ENCODE results near the gene CERK.

Gene CERK

DNA sequence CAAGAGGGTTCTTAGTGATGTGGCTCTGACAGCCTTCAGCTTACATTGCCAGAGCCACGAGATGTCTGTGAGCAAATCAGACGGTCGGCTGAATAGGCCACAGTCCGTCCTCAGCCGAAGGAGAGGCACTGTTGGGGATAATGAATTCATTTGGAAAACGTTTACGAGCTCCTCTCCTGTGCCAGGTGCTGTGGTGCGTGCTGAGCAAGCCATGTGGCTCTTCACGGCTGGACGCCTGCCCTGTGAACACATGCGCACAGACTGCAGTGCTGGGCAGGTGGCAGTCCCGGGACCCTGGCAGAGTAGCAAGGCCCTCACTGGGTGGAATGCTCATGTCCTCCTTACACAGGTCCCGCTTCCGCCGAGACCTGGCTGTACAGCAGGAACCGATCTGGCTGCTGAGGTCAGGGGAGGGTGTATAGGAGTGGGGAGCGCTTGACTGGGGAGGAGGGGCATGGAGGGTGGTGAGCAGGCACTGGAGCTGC, 31.2 kb upstream of the CERK start:
- H3K4me2 ChIP-seq (ENCODE audit: low read depth, low read length): no peak overlapping the region
- no peaks in the 10 kb centered on the region for H3K27me3 ChIP-seq (replicated peaks; ENCODE audit: insufficient read depth, low read length)
- H3F3A ChIP-seq (ENCODE audit: insufficient read depth, low read length): no peaks in the 10 kb centered on the region
- DNase-seq: no peak
- TF ChIP-seq, protein P1, sequence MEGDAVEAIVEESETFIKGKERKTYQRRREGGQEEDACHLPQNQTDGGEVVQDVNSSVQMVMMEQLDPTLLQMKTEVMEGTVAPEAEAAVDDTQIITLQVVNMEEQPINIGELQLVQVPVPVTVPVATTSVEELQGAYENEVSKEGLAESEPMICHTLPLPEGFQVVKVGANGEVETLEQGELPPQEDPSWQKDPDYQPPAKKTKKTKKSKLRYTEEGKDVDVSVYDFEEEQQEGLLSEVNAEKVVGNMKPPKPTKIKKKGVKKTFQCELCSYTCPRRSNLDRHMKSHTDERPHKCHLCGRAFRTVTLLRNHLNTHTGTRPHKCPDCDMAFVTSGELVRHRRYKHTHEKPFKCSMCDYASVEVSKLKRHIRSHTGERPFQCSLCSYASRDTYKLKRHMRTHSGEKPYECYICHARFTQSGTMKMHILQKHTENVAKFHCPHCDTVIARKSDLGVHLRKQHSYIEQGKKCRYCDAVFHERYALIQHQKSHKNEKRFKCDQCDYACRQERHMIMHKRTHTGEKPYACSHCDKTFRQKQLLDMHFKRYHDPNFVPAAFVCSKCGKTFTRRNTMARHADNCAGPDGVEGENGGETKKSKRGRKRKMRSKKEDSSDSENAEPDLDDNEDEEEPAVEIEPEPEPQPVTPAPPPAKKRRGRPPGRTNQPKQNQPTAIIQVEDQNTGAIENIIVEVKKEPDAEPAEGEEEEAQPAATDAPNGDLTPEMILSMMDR (IDR thresholded peaks at IDR 0.05; ENCODE audit: low read length): no peak
- no peak for TF ChIP-seq EZH2phosphoT487 (IDR thresholded peaks at IDR 0.05; ENCODE audit: low read length)
- TF ChIP-seq EZH2 (optimal IDR thresholded peaks at IDR 0.05; ENCODE audit: low read depth, low read length): no peak
- H3K79me2 ChIP-seq (ENCODE audit: low read length): peaks cover 76% of the 10 kb centered on the region
- H3K9me3 ChIP-seq (replicated peaks; ENCODE audit: insufficient read depth, low read length): no peaks in the 10 kb centered on the region
- H3K27ac ChIP-seq (ENCODE audit: low read length): no peak overlapping the region
- H3K9ac ChIP-seq (ENCODE audit: low read length): no peak overlapping the region
- H4K20me1 ChIP-seq (ENCODE audit: insufficient read depth, low read length): 0 out of 2 replicates have a peak, but pooled peaks cover 7% of the 10 kb centered on the region
- no peaks in the 10 kb centered on the region for H3K9me2 ChIP-seq (replicated peaks; ENCODE audit: insufficient read depth, low read length)
- no peaks in the 10 kb centered on the region for H3K36me3 ChIP-seq (replicated peaks; ENCODE audit: insufficient read depth, low read length)
- H3K4me3 ChIP-seq (ENCODE audit: low read length): no peak overlapping the region
- peaks cover 13% of the 10 kb centered on the region for H3K4me1 ChIP-seq (ENCODE audit: low read length)
- no peak overlapping the region for H2AFZ ChIP-seq (ENCODE audit: low read length)

DNA sequence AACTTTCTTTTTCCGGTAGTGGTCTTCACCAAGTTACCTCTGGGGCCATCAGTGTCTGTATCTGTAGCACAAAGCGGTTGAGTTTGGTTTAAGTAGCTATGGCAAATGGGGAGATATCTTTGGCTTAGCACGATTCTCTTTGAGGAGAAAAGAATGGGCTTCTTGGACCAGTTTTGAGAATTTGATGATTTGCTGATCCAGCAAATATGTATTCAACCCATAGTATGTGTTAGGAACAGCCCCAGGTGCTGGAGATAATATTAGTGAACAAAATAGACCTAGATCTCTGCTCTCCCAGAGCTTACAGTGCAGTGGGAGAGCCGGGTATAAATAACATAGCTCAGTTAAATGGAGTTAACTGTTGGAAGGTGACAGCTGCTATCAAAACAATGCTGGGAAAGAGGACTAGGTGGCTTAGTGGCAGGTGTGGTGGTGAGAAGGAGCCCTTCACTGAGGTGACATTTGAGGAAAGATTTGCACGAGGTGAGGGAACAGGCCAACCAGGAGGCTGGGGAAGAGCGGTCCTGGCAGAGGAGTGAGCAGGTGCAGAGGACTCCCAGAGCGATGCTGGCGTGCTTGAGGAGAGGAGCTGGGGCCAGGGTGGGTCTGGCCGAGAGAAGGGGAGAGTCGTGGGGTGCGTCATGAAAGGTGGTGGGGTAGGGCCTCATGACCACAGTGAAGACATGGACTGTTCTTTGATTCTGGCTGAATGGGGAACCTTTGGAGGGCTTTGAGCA, 29.4 kb upstream of the CERK start:
- Histone ChIP-seq H2AFZ (ENCODE audit: low read length) (no peak overlapping the region), H3K9ac (ENCODE audit: low read length) (no peak overlapping the region), H3K9me2 (replicated peaks; ENCODE audit: insufficient read depth, low read length) (no peaks in the 10 kb centered on the region), H3K79me2 (ENCODE audit: low read length) (peaks cover 85% of the 10 kb centered on the region), H3K4me3 (ENCODE audit: low read length) (no peak overlapping the region), H4K20me1 (ENCODE audit: insufficient read depth, low read length) (0 out of 2 replicates have a peak, but pooled peaks cover 7% of the 10 kb centered on the region), H3K27me3 (replicated peaks; ENCODE audit: insufficient read depth, low read length) (no peaks in the 10 kb centered on the region), H3K4me1 (ENCODE audit: low read length) (peaks cover 7% of the 10 kb centered on the region; the same call in 1 of the 2 replicates), H3K27ac (ENCODE audit: low read length) (no peak overlapping the region), H3K36me3 (replicated peaks; ENCODE audit: insufficient read depth, low read length) (no peaks in the 10 kb centered on the region), H3K4me2 (ENCODE audit: low read depth, low read length) (no peak overlapping the region), H3K9me3 (replicated peaks; ENCODE audit: insufficient read depth, low read length) (no peaks in the 10 kb centered on the region), H3F3A (ENCODE audit: insufficient read depth, low read length) (no peaks in the 10 kb centered on the region)
- no peak for DNase-seq
- TF ChIP-seq EZH2 (optimal IDR thresholded peaks at IDR 0.05; ENCODE audit: low read depth, low read length): no peak
- TF ChIP-seq EZH2phosphoT487 (IDR thresholded peaks at IDR 0.05; ENCODE audit: low read length): no peak
- TF ChIP-seq, protein P1 (IDR thresholded peaks at IDR 0.05; ENCODE audit: low read length): no peak

DNA sequence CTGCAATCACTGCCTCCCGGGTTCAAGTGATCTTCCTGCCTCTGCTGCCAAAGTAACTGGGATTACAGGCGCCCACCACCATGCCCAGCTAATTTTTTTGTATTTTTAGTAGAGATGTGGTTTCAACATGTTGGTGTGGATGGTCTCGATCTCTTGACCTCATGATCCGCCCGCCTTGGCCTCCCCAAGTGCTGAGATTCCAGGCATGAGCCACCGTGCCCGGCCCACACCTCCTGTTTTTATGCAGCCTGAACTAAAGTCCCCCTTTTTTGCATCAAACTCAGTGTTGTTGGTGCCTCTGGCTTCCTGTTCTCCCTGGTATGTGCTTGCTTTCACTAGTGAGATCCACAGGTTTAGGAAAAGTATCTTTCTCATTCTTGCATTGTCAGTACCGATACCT, 28.6 kb upstream of the CERK start:
- Histone ChIP-seq H3K9ac (ENCODE audit: low read length) (no peak overlapping the region), H3K27me3 (replicated peaks; ENCODE audit: insufficient read depth, low read length) (no peaks in the 10 kb centered on the region), H3K79me2 (ENCODE audit: low read length) (peaks cover 91% of the 10 kb centered on the region), H3F3A (ENCODE audit: insufficient read depth, low read length) (no peaks in the 10 kb centered on the region), H4K20me1 (ENCODE audit: insufficient read depth, low read length) (0 out of 2 replicates have a peak, but pooled peaks cover 7% of the 10 kb centered on the region), H3K36me3 (replicated peaks; ENCODE audit: insufficient read depth, low read length) (no peaks in the 10 kb centered on the region), H3K4me1 (ENCODE audit: low read length) (peaks cover 7% of the 10 kb centered on the region; the same call in 1 of the 2 replicates), H3K9me2 (replicated peaks; ENCODE audit: insufficient read depth, low read length) (no peaks in the 10 kb centered on the region), H3K9me3 (replicated peaks; ENCODE audit: insufficient read depth, low read length) (no peaks in the 10 kb centered on the region), H3K4me3 (ENCODE audit: low read length) (no peak overlapping the region), H3K27ac (ENCODE audit: low read length) (no peak overlapping the region), H2AFZ (ENCODE audit: low read length) (no peak overlapping the region), H3K4me2 (ENCODE audit: low read depth, low read length) (no peak overlapping the region)
- TF ChIP-seq EZH2 (optimal IDR thresholded peaks at IDR 0.05; ENCODE audit: low read depth, low read length): no peak
- TF ChIP-seq, protein P1 (IDR thresholded peaks at IDR 0.05; ENCODE audit: low read length): no peak
- no peak for TF ChIP-seq EZH2phosphoT487 (IDR thresholded peaks at IDR 0.05; ENCODE audit: low read length)
- no peak for DNase-seq
